H9 (cell line): ENCODE data around the gene NAA10. TPM values are rescaled to one million over a fixed set of nuclear protein-coding genes. Genes with fewer than 3 reads are reported as not detected.

Experiments
- DNase-seq: peaks from one replicate; pipeline ENCODE4 v3.0.0-alpha.2; 2017
- H2AFZ ChIP-seq: one replicate; pipeline ENCODE4 v1.6.1; 2013; ENCODE audit warnings: mild to moderate bottlenecking, low read length, control low read depth, moderate library complexity
- H2AK5ac ChIP-seq: 2 replicates; pipeline ENCODE4 v1.6.1; 2013; ENCODE audit warnings: low read length, control low read depth, mixed read lengths; ENCODE audit not compliant: insufficient read length
- H2BK120ac ChIP-seq: one replicate; pipeline ENCODE4 v1.6.1; 2013; ENCODE audit warnings: low read depth, mild to moderate bottlenecking, low read length, control low read depth, inconsistent platforms; ENCODE audit not compliant: poor library complexity, severe bottlenecking
- H2BK12ac ChIP-seq: 2 replicates; pipeline ENCODE4 v1.6.1; 2013; ENCODE audit warnings: low read length, control low read depth, mixed read lengths, low read depth; ENCODE audit not compliant: insufficient read length
- H2BK15ac ChIP-seq: 2 replicates; pipeline ENCODE4 v1.6.1; 2013; ENCODE audit warnings: low read depth, low read length, control low read depth
- H2BK20ac ChIP-seq: one replicate; pipeline ENCODE4 v1.6.1; 2013; ENCODE audit warnings: low read depth, mild to moderate bottlenecking, low read length, control low read depth, inconsistent platforms; ENCODE audit not compliant: poor library complexity, severe bottlenecking
- H2BK5ac ChIP-seq: 2 replicates; pipeline ENCODE4 v1.6.1; 2013; ENCODE audit warnings: low read length, control low read depth, mixed read lengths; ENCODE audit not compliant: insufficient read length
- H3K14ac ChIP-seq: 2 replicates; pipeline ENCODE4 v1.6.1; 2013; ENCODE audit warnings: low read length, control low read depth; ENCODE audit not compliant: insufficient read depth
- H3K18ac ChIP-seq: 2 replicates; pipeline ENCODE4 v1.6.1; 2013; ENCODE audit warnings: low read depth, mild to moderate bottlenecking, mixed read lengths, low read length, control low read depth; ENCODE audit not compliant: insufficient read length
- H3K23ac ChIP-seq: 2 replicates; pipeline ENCODE4 v1.6.1; 2013; ENCODE audit warnings: low read length, control low read depth, mixed read lengths, low read depth; ENCODE audit not compliant: insufficient read length
- H3K23me2 ChIP-seq: 2 replicates; pipeline ENCODE4 v1.6.1; 2013; ENCODE audit warnings: low read depth, mild to moderate bottlenecking, mixed read lengths, low read length, control low read depth; ENCODE audit not compliant: insufficient read length, poor library complexity, severe bottlenecking
- H3K27ac ChIP-seq: 2 replicates; pipeline ENCODE4 v1.5.1; 2013; ENCODE audit warnings: low read length, control low read depth, mixed read lengths, low read depth; ENCODE audit not compliant: insufficient read length
- H3K27me3 ChIP-seq: 2 replicates; pipeline ENCODE4 v1.6.1; 2013; ENCODE audit warnings: low read length, control low read depth, inconsistent platforms; ENCODE audit not compliant: insufficient read depth
- H3K4ac ChIP-seq: 2 replicates; pipeline ENCODE4 v1.6.1; 2013; ENCODE audit warnings: low read depth, mild to moderate bottlenecking, control low read depth, inconsistent platforms, low read length, moderate library complexity
- H3K4me1 ChIP-seq: 2 replicates; pipeline ENCODE4 v1.6.1; 2013; ENCODE audit warnings: low read length, control low read depth, inconsistent platforms; ENCODE audit not compliant: insufficient read depth
- H3K4me2 ChIP-seq: 2 replicates; pipeline ENCODE4 v1.6.1; 2013; ENCODE audit warnings: low read length, control low read depth, mixed read lengths; ENCODE audit not compliant: insufficient read length, insufficient read depth
- H3K56ac ChIP-seq: 2 replicates; pipeline ENCODE4 v1.6.1; 2013; ENCODE audit warnings: low read depth, mild to moderate bottlenecking, mixed read lengths, low read length, control low read depth; ENCODE audit not compliant: insufficient read length
- H3K79me1 ChIP-seq: 2 replicates; pipeline ENCODE4 v1.6.1; 2013; ENCODE audit warnings: low read depth, mild to moderate bottlenecking, moderate library complexity, low read length, control low read depth, inconsistent platforms; ENCODE audit not compliant: insufficient read depth, poor library complexity, severe bottlenecking
- H3K79me2 ChIP-seq: 2 replicates; pipeline ENCODE4 v1.6.1; 2013; ENCODE audit warnings: low read length, control low read depth, inconsistent platforms; ENCODE audit not compliant: insufficient read depth
- H3K9ac ChIP-seq: 2 replicates; pipeline ENCODE4 v1.6.1; 2013; ENCODE audit warnings: low read length, control low read depth, mixed read lengths; ENCODE audit not compliant: insufficient read length; ENCODE audit errors: extremely low read depth
- H3K9me3 ChIP-seq: one replicate; pipeline ENCODE4 v1.6.1; 2013; ENCODE audit warnings: low read depth, low read length, inconsistent platforms; ENCODE audit not compliant: control insufficient read depth
- H3T11ph ChIP-seq: one replicate; pipeline ENCODE4 v1.6.1; 2013; ENCODE audit warnings: mild to moderate bottlenecking, low read length, control low read depth, inconsistent platforms
- H4K20me1 ChIP-seq: one replicate; pipeline ENCODE4 v1.6.1; 2013; ENCODE audit not compliant: control insufficient read depth, insufficient read length, insufficient read depth
- H4K5ac ChIP-seq: 2 replicates; pipeline ENCODE4 v1.6.1; 2013; ENCODE audit warnings: low read depth, mild to moderate bottlenecking, mixed read lengths, low read length, control low read depth; ENCODE audit not compliant: insufficient read length
- H4K8ac ChIP-seq: replicated peaks from 2 replicates; pipeline ENCODE4 v1.6.1; 2013; ENCODE audit warnings: low read length, control low read depth, mixed read lengths, low read depth; ENCODE audit not compliant: insufficient read length
- H4K91ac ChIP-seq: 2 replicates; pipeline ENCODE4 v1.6.1; 2013; ENCODE audit warnings: low read depth, mild to moderate bottlenecking, moderate library complexity, mixed read lengths, low read length, control low read depth; ENCODE audit not compliant: insufficient read length
- H3K27ac Mint-ChIP-seq, 3 experiments: 2 replicates in 2 of 3; 3 replicates in 1 of 3; pipeline ENCODE4 v1.8.0; 2020 to 2021; ENCODE audit warnings: mixed read lengths in 3 of 3, mild to moderate bottlenecking in 1 of 3, moderate library complexity in 1 of 3
- H3K27me3 Mint-ChIP-seq: 2 replicates; pipeline ENCODE4 v1.8.0; 2021; ENCODE audit warnings: low read depth, mild to moderate bottlenecking, moderate library complexity, mixed read lengths
- H3K36me3 Mint-ChIP-seq, 3 experiments: 2 replicates in 2 of 3; 3 replicates in 1 of 3; pipeline ENCODE4 v1.8.0; 2020 to 2021; ENCODE audit warnings: low read depth in 3 of 3, mixed read lengths in 3 of 3; ENCODE audit not compliant: insufficient read depth in 1 of 3
- H3K4me1 Mint-ChIP-seq, 2 experiments: 2 replicates each; pipeline ENCODE4 v1.8.0; 2020; ENCODE audit warnings: mixed read lengths in 2 of 2
- H3K4me3 Mint-ChIP-seq, 2 experiments: 2 replicates in 1 of 2; 3 replicates in 1 of 2; pipeline ENCODE4 v1.8.0; 2020 to 2021; ENCODE audit warnings: mild to moderate bottlenecking in 2 of 2, mixed read lengths in 2 of 2, moderate library complexity in 1 of 2
- H3K9me3 Mint-ChIP-seq, 2 experiments: 2 replicates in 1 of 2; 3 replicates in 1 of 2; pipeline ENCODE4 v1.8.0; 2020; ENCODE audit warnings: mild to moderate bottlenecking in 2 of 2, mixed read lengths in 2 of 2, moderate library complexity in 1 of 2
- WGBS: extraction: QIAGEN DNeasy Blood & Tissue Kit; methylation state at CpG from one replicate; pipeline ENCODE4 v1.1.7; 2013; ENCODE audit warnings: missing lambda C conversion rate, low lambda C conversion rate, mixed read lengths; ENCODE audit not compliant: insufficient read length; ENCODE audit errors: extremely low coverage; 5-methylcytosine and 5-hydroxymethylcytosine counted together
- total RNA-seq: library from RNA; stranded (reverse); gene quantifications from 2 replicates; pipeline ENCODE4 v1.2.1, GENCODE V29; 2021
- TF ChIP-seq, protein P1 (sequence below): fragments of 200-600 bp; sonication (generic); conservative IDR thresholded peaks from 3 replicates; pipeline ENCODE4 v1.8.0; 2021; ENCODE audit warnings: antibody characterized with exemption, mild to moderate bottlenecking

NAA10 gene
- total RNA-seq, 1 experiment from 2014 or later, result 101 TPM

DNA sequence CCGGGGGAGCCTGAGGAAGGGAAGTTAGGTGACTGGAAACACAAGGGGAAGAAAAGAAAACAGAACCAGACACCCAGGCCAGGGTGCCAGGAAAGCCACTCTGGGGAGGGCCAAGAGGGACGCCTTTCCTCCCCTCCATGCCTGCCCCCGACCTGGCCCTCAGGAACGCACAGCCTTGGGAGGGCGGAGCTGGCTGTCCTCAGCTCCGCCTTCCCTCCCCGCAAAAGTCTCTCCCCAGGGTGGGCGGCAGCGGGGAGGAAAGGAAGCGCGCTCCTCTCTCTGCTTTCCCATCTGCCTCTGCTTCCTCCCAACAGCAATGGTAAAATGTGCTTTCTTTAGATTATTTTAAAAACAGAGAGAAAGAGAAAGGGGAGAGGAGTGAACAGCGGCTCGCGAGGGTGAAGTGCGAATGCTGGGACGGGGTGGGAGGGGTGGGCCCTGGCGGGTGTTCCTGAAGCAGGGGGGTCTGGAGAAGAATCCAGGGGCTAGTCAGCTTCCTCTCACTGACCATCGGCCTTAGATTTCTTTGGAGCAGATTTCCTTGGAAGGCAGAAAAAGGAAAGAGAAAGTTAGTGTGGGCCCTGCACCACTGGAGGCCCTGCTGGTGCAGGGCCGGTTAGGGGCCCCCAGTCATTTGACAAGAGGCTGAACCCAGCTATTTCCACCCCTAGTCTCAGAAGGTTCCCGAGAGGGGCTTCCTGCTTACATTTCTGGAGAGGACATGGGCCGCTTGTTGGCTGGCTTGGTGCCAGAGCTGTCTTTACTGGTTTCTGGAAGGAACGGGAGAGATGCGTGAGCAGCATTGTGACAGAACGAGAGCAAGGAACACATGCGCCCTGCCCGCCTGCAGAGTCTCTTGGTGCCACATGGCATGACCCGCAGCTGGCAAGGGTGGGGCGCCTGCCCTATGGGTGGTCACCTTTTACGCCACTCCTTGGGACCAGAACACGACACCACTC, 14.3 kb upstream of the NAA10 start:
- no peak overlapping the region for H3K4me2 ChIP-seq
- no peaks in the 10 kb centered on the region for H4K20me1 ChIP-seq
- DNase-seq, result no peak
- TF ChIP-seq, protein P1, sequence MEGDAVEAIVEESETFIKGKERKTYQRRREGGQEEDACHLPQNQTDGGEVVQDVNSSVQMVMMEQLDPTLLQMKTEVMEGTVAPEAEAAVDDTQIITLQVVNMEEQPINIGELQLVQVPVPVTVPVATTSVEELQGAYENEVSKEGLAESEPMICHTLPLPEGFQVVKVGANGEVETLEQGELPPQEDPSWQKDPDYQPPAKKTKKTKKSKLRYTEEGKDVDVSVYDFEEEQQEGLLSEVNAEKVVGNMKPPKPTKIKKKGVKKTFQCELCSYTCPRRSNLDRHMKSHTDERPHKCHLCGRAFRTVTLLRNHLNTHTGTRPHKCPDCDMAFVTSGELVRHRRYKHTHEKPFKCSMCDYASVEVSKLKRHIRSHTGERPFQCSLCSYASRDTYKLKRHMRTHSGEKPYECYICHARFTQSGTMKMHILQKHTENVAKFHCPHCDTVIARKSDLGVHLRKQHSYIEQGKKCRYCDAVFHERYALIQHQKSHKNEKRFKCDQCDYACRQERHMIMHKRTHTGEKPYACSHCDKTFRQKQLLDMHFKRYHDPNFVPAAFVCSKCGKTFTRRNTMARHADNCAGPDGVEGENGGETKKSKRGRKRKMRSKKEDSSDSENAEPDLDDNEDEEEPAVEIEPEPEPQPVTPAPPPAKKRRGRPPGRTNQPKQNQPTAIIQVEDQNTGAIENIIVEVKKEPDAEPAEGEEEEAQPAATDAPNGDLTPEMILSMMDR, result no peak
- H3K4ac ChIP-seq, result no peak overlapping the region
- H2BK15ac ChIP-seq, result no peak overlapping the region
- H3K14ac ChIP-seq, result no peak overlapping the region
- no peak overlapping the region for H2AK5ac ChIP-seq
- no peak overlapping the region for H2BK20ac ChIP-seq
- peak overlapping the region; percentile 57 for H3K18ac ChIP-seq
- H3K27me3 Mint-ChIP-seq, result no peaks in the 10 kb centered on the region
- H3K56ac ChIP-seq, result no peak overlapping the region
- H3K9me3 ChIP-seq, result no peaks in the 10 kb centered on the region
- no peak overlapping the region for H2BK5ac ChIP-seq
- H3T11ph ChIP-seq, result no peak overlapping the region
- no peak overlapping the region for H3K27ac ChIP-seq
- peak overlapping the region in 2 of 3 experiments; percentile 47 to 92; a peak in 3 of 7 replicates for H3K27ac Mint-ChIP-seq
- no peaks in the 10 kb centered on the region for H3K79me2 ChIP-seq
- H2BK12ac ChIP-seq, result no peak overlapping the region
- H3K27me3 ChIP-seq, result no peaks in the 10 kb centered on the region
- H4K8ac ChIP-seq, result no peak overlapping the region
- no peaks in the 10 kb centered on the region for H3K79me1 ChIP-seq
- no peak overlapping the region for H4K5ac ChIP-seq
- H3K9me3 Mint-ChIP-seq, result peaks cover 0 to 3% of the 10 kb centered on the region in 2 experiments; a peak in 2 of 5 replicates
- no peak overlapping the region for H2BK120ac ChIP-seq
- no peak overlapping the region for H3K4me3 Mint-ChIP-seq
- H3K23me2 ChIP-seq, result no peaks in the 10 kb centered on the region
- no peaks in the 10 kb centered on the region for H3K4me1 ChIP-seq
- H4K91ac ChIP-seq, result no peak overlapping the region
- H3K4me1 Mint-ChIP-seq, result peaks cover 4 to 32% of the 10 kb centered on the region in 2 experiments
- peaks cover 39 to 62% (median 61%) of the 10 kb centered on the region in 3 experiments for H3K36me3 Mint-ChIP-seq
- WGBS, result no CpG with 5 or more reads among the region's 30 CpGs
- no peak overlapping the region for H2AFZ ChIP-seq
- H3K23ac ChIP-seq, result no peak overlapping the region
- H3K9ac ChIP-seq, result no peak overlapping the region
